GM21723 (cell line): Measurements from ENCODE around the gene TBX21.

Source experiments
- ATAC-seq: cut with Tn5 transposase; IDR thresholded peaks from one replicate; pipeline ENCODE4 v1.9.1; 2021; ENCODE audit warnings: mild to moderate bottlenecking, moderate library complexity; ENCODE audit not compliant: unreplicated experiment

TBX21 gene

GRCh38 chr17:47697906-47698711, 34.9 kb upstream of the TBX21 start:
- no peak for ATAC-seq

GRCh38 chr17:47698749-47699535, 34.1 kb upstream of the TBX21 start:
- no peak for ATAC-seq

- no peak for ATAC-seq
These were observed 33.5 kb upstream of the TBX21 start for GRCh38 chr17:47699536-47699840.

GRCh38 chr17:47700471-47701449, 32.3 kb upstream of the TBX21 start:
- no peak for ATAC-seq

- no peak for ATAC-seq
These were observed 31.4 kb upstream of the TBX21 start for GRCh38 chr17:47701608-47702007.

- no peak for ATAC-seq
These were observed 30.5 kb upstream of the TBX21 start for GRCh38 chr17:47702391-47702995.

GRCh38 chr17:47703191-47703591, 29.8 kb upstream of the TBX21 start:
- ATAC-seq = no peak

GRCh38 chr17:47703671-47704070, 29.4 kb upstream of the TBX21 start:
- ATAC-seq = no peak

GRCh38 chr17:47704116-47704515, 28.9 kb upstream of the TBX21 start:
- ATAC-seq = no peak

GRCh38 chr17:47704736-47705135, 28.3 kb upstream of the TBX21 start:
- ATAC-seq = no peak

GRCh38 chr17:47705536-47706530, 27.2 kb upstream of the TBX21 start:
- no peak for ATAC-seq

- no peak for ATAC-seq
These were observed 25.8 kb upstream of the TBX21 start for GRCh38 chr17:47707056-47707804.

- no peak for ATAC-seq
These were observed 25.2 kb upstream of the TBX21 start for GRCh38 chr17:47707884-47708283.

- no peak for ATAC-seq
These were observed 24.6 kb upstream of the TBX21 start for GRCh38 chr17:47708312-47708863.

GRCh38 chr17:47708864-47709541, 24.0 kb upstream of the TBX21 start:
- ATAC-seq = no peak

- ATAC-seq = no peak
These were observed 23.4 kb upstream of the TBX21 start for GRCh38 chr17:47709594-47709993.

- ATAC-seq = no peak
These were observed 21.5 kb upstream of the TBX21 start for GRCh38 chr17:47711366-47712099.
